ENCODE measurements around the gene ITGB4.

ITGB4 gene

GRCh38 chr17:75691801-75692626, 29.2 kb upstream of the ITGB4 start:
- peak overlapping the region; percentile 76 for H3K27ac ChIP-seq
- no peak for TF ChIP-seq CTCF (conservative IDR thresholded peaks at IDR 0.05)

GRCh38 chr17:75692976-75693375, 28.3 kb upstream of the ITGB4 start:
- no peak for TF ChIP-seq CTCF (conservative IDR thresholded peaks at IDR 0.05)
- H3K27ac ChIP-seq = peak overlapping the region; percentile 76

DNA sequence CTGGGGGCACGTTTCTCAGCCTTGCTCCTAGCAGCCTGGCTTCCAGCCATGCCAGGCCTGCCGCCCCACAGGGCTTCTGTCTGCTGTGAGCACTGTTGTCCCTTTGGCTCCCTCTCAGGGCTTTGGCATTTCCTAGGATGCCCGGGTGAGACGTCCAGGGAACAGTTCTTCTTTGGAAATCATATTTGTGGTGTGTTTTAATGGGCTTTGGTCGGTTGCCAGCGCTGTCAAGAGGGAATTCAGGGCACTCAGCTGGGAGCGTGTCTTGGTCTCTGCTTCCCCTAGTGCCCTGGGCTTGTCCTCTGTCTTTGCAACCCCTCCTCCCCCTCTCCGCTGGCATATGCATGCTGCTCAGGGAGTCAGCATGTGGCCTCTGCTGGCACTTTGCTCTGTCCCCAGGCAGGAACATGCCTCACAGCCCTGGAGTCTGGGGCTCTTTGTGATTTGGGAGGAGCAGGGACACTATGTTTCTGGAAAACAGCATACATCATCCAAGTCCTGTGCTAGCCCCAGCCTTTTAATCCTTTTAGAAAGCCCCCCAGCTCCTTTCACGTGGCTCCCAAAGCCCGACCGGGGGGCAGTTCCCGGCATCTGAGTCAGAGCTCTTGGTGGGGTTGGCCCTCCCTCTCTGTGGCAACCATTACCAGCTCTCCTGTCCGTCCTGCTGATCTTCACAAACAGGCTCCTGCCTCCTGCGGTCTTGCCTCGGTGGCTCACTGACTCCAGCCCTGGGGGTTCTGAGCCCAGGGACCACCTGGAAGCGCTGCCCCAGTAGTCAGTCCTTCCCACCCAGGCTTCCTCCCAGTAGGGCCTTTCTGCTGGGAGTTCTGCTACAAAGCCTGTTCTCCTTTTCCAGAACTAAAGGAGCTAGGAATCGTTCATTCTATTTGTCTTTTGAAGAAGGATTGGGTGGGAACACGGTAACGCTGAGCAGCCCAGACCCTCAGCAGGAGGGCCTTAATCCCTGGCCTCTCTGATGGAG, 27.5 kb upstream of the ITGB4 start:
- peak; percentile 36 for TF ChIP-seq CTCF (conservative IDR thresholded peaks at IDR 0.05)
- H3K27ac ChIP-seq = peak overlapping the region; percentile 76

DNA sequence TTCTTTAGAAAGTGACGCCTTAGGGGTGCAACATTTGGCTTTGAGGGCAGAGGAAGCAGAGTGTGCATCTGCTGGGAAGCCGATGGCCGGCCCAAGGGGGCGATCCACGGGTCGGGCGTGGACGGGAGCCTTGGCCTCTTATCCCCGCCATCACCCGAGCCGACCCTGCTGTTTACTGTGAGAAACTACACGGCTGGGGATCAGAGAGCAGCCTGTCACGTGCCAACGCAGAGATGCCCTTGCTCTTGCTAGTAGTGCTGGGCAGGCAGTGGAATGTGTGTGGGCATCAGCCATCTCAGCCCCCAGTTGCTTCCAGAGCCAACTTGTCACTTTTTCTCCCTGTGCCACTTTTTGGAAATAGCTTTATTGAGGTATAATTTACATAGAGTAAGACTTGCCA, 26.7 kb upstream of the ITGB4 start:
- no peak for TF ChIP-seq CTCF (conservative IDR thresholded peaks at IDR 0.05)
- peak overlapping the region; percentile 76 for H3K27ac ChIP-seq

GRCh38 chr17:75695141-75695829, 26.0 kb upstream of the ITGB4 start:
- TF ChIP-seq CTCF (conservative IDR thresholded peaks at IDR 0.05) = no peak
- H3K27ac ChIP-seq = no peak overlapping the region

- no peak overlapping the region for H3K27ac ChIP-seq
These were observed 25.4 kb upstream of the ITGB4 start for GRCh38 chr17:75695830-75696271.

More at GRCh38 chr17:75695830-75696271, 25.4 kb upstream of the ITGB4 start:
- no peak for TF ChIP-seq CTCF (conservative IDR thresholded peaks at IDR 0.05)

All from VCaP (cell line).